ENCODE measurements around the gene GTF2A1L.
"Not testable (repeated sequence)": the region's sequence is repeated elsewhere in the genome, so short reads cannot be mapped to it uniquely, and the experiment has no call there.

Gene GTF2A1L

DNA sequence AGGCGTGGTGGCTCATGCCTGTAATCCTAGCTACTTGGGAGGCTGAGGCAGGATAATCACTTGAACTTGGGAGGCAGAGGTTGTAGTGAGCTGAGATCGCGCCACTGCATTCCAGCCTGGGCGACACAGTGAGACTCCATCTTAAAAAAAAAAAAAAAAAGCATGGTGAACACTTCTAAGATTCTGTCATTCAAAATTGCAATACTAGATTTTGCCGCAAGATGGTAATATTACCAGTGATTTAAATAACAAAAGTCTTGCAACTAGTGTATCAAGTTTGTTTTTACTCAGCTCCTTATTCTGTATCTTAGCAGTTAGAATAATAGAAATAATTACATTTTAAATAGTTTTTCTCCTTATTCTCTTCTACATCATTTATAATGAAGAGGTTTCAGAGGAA lies 5.0 kb downstream of the GTF2A1L start:
- not testable (repeated sequence) for H3K27me3 ChIP-seq (ENCODE audit: low read depth); H3K36me3 ChIP-seq (replicated peaks); H3K4me1 ChIP-seq; H3K9me3 ChIP-seq; H3K4me3 ChIP-seq
- in situ Hi-C loops (cut with MboI; ENCODE audit: low sequenced_read_pairs): loop anchor here (25.0 kb wide), 1 partner anchor 315 kb away; no protein-coding TSS in a partner anchor
- peak in 1 of 2 experiments; percentile 36 for DNase-seq (ENCODE audit: low spot score in 2 of 2)

DNA sequence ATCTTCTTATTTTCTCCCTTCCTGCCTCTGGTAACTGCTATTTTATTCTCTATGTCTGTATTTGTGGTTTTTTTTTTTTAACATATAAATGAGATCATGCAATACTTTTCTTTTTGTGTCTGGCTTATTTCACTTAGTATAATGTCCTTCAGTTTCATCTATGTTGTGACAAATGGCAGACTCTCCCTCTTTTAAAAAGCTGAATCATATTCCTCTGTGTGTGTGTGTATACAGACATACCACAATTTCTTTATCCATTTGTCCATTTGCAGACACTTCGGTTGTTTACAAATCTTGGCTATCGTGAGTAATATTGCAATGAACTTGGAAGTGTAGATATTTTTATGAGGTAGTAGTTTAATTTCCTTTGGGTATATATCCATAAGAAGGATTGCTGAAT lies 7.0 kb downstream of the GTF2A1L start:
- Histone ChIP-seq H3K4me3 (no peak overlapping the region), H3K27me3 (ENCODE audit: low read depth) (no peaks in the 10 kb centered on the region), H3K4me1 (no peaks in the 10 kb centered on the region), H3K36me3 (replicated peaks) (no peaks in the 10 kb centered on the region), H3K9me3 (peaks cover 3% of the 10 kb centered on the region; the same call in 1 of the 2 replicates)
- in situ Hi-C loops (cut with MboI; ENCODE audit: low sequenced_read_pairs): loop anchor here (25.0 kb wide), 1 partner anchor 313 kb away; no protein-coding TSS in a partner anchor
- no peak for DNase-seq (ENCODE audit: low spot score in 2 of 2)

GRCh38 chr2:48626047-48626446 lies 8.4 kb downstream of the GTF2A1L start:
- in situ Hi-C loops (cut with MboI; ENCODE audit: low sequenced_read_pairs): no loop called here
- Histone ChIP-seq H3K9me3 (peaks cover 3% of the 10 kb centered on the region; the same call in 1 of the 2 replicates), H3K36me3 (replicated peaks) (no peaks in the 10 kb centered on the region), H3K4me1 (no peaks in the 10 kb centered on the region), H3K4me3 (no peak overlapping the region), H3K27me3 (ENCODE audit: low read depth) (no peaks in the 10 kb centered on the region)
- DNase-seq (ENCODE audit: low spot score in 2 of 2): no peak

DNA sequence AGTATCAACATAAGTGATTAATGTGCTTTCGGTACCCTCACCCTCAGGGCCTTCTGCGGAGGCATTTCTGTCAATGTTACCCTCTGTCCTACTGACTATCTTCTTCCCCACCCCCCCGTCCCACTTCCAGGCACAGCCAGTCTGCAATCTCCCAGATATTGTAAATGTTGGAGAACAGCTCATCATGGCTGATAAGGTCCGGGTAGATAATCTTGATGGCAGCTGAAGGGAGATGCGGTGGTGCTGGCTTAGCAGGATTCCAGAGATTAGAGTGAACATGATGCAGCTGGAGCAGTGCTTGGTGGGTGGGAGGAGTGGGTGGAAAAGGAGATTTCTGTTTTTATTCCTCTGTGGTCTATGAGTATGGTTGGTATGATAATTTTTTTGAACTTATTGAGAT lies 15.5 kb downstream of the GTF2A1L start:
- no peaks in the 10 kb centered on the region for H3K36me3 ChIP-seq (replicated peaks)
- no peaks in the 10 kb centered on the region for H3K27me3 ChIP-seq (ENCODE audit: low read depth)
- in situ Hi-C loops (cut with MboI; ENCODE audit: low sequenced_read_pairs): no loop called here
- no peaks in the 10 kb centered on the region for H3K4me1 ChIP-seq
- H3K9me3 ChIP-seq: no peaks in the 10 kb centered on the region
- DNase-seq (ENCODE audit: low spot score in 2 of 2): no peak
- no peak overlapping the region for H3K4me3 ChIP-seq

- no peak for DNase-seq (ENCODE audit: low spot score in 2 of 2)
- Histone ChIP-seq H3K4me1 (no peaks in the 10 kb centered on the region; the same call in 1 of the 2 replicates), H3K9me3 (no peaks in the 10 kb centered on the region), H3K4me3 (no peak overlapping the region), H3K27me3 (ENCODE audit: low read depth) (no peaks in the 10 kb centered on the region), H3K36me3 (replicated peaks) (no peaks in the 10 kb centered on the region)
- in situ Hi-C loops (cut with MboI; ENCODE audit: low sequenced_read_pairs): no loop called here
Measured at GRCh38 chr2:48635786-48636185, 18.1 kb downstream of the GTF2A1L start.

- H3K36me3 ChIP-seq (replicated peaks): no peaks in the 10 kb centered on the region
- in situ Hi-C loops (cut with MboI; ENCODE audit: low sequenced_read_pairs): no loop called here
- H3K4me3 ChIP-seq: no peak overlapping the region
- H3K9me3 ChIP-seq: no peaks in the 10 kb centered on the region
- no peaks in the 10 kb centered on the region; the same call in 1 of the 2 replicates for H3K4me1 ChIP-seq
- DNase-seq (ENCODE audit: low spot score in 2 of 2): no peak
- H3K27me3 ChIP-seq (ENCODE audit: low read depth): no peaks in the 10 kb centered on the region
Measured at GRCh38 chr2:48638261-48638660, 20.6 kb downstream of the GTF2A1L start.

DNA sequence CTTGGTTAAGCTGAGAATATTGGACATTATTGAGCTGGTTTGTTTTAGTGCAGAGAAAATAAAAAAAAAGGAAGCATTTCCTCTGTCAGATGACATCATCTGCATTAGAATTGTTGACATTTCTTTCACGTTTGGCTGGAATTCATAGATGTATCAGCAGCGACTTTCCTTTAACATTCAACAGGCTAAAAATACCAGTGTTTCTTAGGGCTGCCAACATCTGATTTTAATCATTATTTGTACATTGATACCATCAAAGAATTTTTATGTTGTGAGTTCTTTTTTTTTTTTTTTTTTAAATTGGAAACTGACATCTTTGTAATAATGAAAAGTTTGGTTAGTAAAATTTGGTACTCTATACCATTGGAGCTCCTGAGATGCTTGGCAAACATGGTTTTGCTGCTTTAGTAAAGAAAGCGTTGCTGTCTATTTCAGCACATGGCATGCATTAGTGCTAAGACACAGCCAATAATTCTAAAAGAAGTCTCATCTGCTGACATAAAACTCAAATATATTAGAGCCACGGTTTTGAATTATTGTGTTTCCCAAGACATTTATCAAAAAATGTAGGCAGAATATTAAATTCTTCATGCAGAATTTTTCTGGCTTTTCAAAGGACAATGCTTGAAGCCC lies 33.6 kb downstream of the GTF2A1L start:
- Histone ChIP-seq H3K36me3 (replicated peaks) (no peaks in the 10 kb centered on the region), H3K9me3 (no peaks in the 10 kb centered on the region), H3K4me1 (peaks cover 2% of the 10 kb centered on the region; the same call in 1 of the 2 replicates), H3K4me3 (no peak overlapping the region), H3K27me3 (ENCODE audit: low read depth) (no peaks in the 10 kb centered on the region)
- DNase-seq (ENCODE audit: low spot score in 2 of 2): no peak
- in situ Hi-C loops (cut with MboI; ENCODE audit: low sequenced_read_pairs): no loop called here

DNA sequence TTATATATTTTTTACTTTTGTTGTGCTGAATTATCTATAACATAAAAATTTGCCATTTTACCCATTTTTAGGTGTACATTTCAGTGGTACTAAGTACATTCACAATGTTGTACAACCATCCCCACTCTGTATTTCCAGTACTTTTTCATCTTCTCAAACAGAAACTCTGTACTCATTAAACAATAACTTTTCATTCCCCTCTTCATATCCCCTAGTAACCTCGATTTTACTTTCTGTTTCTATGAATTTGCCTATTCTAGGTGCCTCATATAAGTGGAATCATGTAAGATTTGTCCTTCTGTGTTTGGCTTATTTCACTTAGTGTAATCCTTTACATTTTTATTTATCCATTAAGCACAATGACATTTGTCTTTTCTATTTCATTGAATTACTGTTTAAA lies 51.3 kb downstream of the GTF2A1L start:
- H3K9me3 ChIP-seq: no peaks in the 10 kb centered on the region
- H3K27me3 ChIP-seq (ENCODE audit: low read depth): no peaks in the 10 kb centered on the region
- no peaks in the 10 kb centered on the region for H3K4me1 ChIP-seq
- no peaks in the 10 kb centered on the region for H3K36me3 ChIP-seq (replicated peaks)
- no peak overlapping the region for H3K4me3 ChIP-seq
- DNase-seq (ENCODE audit: low spot score in 2 of 2): no peak
- in situ Hi-C loops (cut with MboI; ENCODE audit: low sequenced_read_pairs): no loop called here

DNA sequence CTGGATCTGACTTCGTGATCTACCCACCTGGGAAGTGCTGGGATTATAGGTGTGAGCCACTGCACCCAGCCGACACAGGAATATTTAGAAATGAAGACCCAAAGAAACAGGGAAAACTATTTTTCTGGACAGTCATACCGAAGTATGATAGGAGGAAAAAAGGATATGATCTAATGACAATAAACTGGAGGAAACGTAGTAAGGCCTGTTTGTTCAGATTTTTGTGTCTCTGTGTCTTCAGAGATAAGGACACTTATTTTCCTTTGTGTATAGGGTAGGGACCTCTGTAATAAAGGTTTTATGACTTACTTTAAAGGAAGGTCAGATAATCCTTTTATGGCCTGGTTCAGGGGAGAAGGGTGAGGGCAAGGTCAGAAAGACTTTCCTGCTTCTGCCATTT lies 55.9 kb downstream of the GTF2A1L start:
- in situ Hi-C loops (cut with MboI; ENCODE audit: low sequenced_read_pairs): no loop called here
- H3K4me1 ChIP-seq: peaks cover 30% of the 10 kb centered on the region
- no peaks in the 10 kb centered on the region for H3K9me3 ChIP-seq
- H3K27me3 ChIP-seq (ENCODE audit: low read depth): no peaks in the 10 kb centered on the region
- DNase-seq (ENCODE audit: low spot score in 2 of 2): no peak
- no peaks in the 10 kb centered on the region for H3K36me3 ChIP-seq (replicated peaks)
- H3K4me3 ChIP-seq: no peak overlapping the region

DNA sequence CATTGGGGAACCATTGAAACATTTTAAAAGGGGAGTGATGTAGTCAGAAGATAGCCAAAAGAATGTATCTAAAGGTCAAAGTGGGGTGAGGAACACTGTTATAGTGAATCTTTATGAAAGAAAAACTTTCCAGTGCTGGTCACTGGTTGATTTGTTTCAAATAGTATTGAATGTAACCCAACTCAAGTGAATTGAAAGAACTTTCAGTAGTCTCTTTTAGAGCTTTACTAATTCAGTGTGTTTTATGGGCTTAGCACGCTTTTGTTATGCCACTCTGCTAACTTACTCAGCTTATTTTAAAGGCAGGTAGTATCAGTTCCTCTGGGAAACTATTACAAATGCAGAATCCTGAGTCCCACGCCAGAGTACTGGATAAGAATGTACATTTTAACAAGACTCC lies 57.3 kb downstream of the GTF2A1L start:
- in situ Hi-C loops (cut with MboI; ENCODE audit: low sequenced_read_pairs): no loop called here
- H3K36me3 ChIP-seq (replicated peaks): no peaks in the 10 kb centered on the region
- no peak overlapping the region for H3K4me3 ChIP-seq
- DNase-seq (ENCODE audit: low spot score in 2 of 2): peak; percentile 60 to 98
- H3K4me1 ChIP-seq: peaks cover 30% of the 10 kb centered on the region
- H3K9me3 ChIP-seq: no peaks in the 10 kb centered on the region
- no peaks in the 10 kb centered on the region for H3K27me3 ChIP-seq (ENCODE audit: low read depth)

- DNase-seq (ENCODE audit: low spot score in 2 of 2): no peak
- Histone ChIP-seq H3K4me1 (peaks cover 30% of the 10 kb centered on the region), H3K36me3 (replicated peaks) (no peaks in the 10 kb centered on the region), H3K27me3 (ENCODE audit: low read depth) (no peaks in the 10 kb centered on the region), H3K4me3 (no peak overlapping the region), H3K9me3 (no peaks in the 10 kb centered on the region)
- in situ Hi-C loops (cut with MboI; ENCODE audit: low sequenced_read_pairs): no loop called here
Measured at GRCh38 chr2:48677450-48677849, 59.8 kb downstream of the GTF2A1L start.

- in situ Hi-C loops (cut with MboI; ENCODE audit: low sequenced_read_pairs): no loop called here
- H3K4me3 ChIP-seq: no peak overlapping the region
- H3K36me3 ChIP-seq (replicated peaks): no peaks in the 10 kb centered on the region
- no peaks in the 10 kb centered on the region for H3K4me1 ChIP-seq
- no peaks in the 10 kb centered on the region for H3K27me3 ChIP-seq (ENCODE audit: low read depth)
- DNase-seq (ENCODE audit: low spot score in 2 of 2): no peak
- H3K9me3 ChIP-seq: no peaks in the 10 kb centered on the region
Measured at GRCh38 chr2:48685126-48685525, 67.5 kb downstream of the GTF2A1L start.

DNA sequence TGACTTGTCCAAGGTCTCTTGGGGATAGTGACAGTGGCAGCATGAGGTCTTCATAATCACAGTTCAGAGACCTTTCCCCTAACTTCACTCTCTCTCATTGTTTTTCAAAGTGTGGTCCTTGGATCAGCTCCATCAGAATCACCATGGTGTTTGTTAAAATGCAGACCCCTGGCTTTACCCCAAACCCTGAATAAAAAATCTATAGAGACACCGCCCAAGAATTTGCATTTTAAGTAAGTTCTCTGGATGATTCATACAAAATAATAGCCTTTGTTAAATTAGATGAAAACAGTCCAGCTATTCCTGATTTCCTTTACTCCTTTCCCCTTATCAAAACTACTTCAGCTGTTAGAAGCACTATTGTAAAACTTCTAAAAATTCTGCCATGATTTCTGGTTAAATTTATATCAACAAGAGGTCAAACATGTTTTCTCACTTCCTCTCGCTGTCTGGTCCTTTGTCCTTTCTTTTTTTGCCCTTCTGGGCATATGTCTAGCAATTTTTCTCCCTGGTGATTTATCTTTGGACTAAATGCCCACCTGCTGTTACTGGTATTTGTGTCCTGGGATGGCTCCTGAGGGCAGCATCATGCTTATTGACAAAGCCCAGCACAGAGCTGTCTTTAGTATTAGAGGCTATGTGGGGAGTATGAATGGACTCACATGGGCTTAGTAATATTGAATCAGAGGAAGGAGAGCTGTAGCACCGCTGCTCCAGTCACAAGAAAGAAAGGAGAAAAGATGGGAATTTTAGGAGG lies 74.5 kb downstream of the GTF2A1L start:
- in situ Hi-C loops (cut with MboI; ENCODE audit: low sequenced_read_pairs): no loop called here
- Histone ChIP-seq H3K4me1 (peaks cover 39% of the 10 kb centered on the region), H3K4me3 (no peak overlapping the region), H3K36me3 (replicated peaks) (no peaks in the 10 kb centered on the region), H3K9me3 (no peaks in the 10 kb centered on the region), H3K27me3 (ENCODE audit: low read depth) (no peaks in the 10 kb centered on the region)
- DNase-seq (ENCODE audit: low spot score in 2 of 2): peak; percentile 30 to 32

DNA sequence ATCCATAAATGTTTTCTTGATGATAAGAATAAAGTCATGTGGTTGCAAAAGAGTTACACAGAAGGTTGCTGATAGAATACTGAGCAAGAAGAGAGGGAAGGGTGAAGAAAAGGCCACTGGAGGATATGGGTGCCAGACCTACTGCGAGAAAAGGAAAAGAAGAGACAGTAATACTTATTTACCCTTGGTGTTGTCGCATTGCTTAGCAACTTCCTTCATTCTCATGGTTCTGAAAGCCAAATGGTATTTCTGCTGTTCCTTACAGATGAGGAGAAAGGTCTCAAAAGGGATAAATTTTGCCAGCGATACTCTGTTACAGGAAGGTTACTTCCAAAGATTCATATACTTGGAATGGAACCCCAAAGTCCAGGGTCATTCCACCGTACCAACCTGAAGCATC lies 75.4 kb downstream of the GTF2A1L start:
- in situ Hi-C loops (cut with MboI; ENCODE audit: low sequenced_read_pairs): no loop called here
- Histone ChIP-seq H3K4me3 (no peak overlapping the region), H3K4me1 (peaks cover 39% of the 10 kb centered on the region), H3K9me3 (no peaks in the 10 kb centered on the region), H3K36me3 (replicated peaks) (no peaks in the 10 kb centered on the region), H3K27me3 (ENCODE audit: low read depth) (no peaks in the 10 kb centered on the region)
- DNase-seq (ENCODE audit: low spot score in 2 of 2): no peak

All from HAP-1 (cell line).